Measurements from ENCODE around the gene SUPT4H1. TPM values are rescaled to one million over a fixed set of nuclear protein-coding genes. Genes with fewer than 3 reads are reported as not detected.

The SUPT4H1 gene
- total RNA-seq, 1 experiment from 2014 or later, result 100.0 TPM

DNA sequence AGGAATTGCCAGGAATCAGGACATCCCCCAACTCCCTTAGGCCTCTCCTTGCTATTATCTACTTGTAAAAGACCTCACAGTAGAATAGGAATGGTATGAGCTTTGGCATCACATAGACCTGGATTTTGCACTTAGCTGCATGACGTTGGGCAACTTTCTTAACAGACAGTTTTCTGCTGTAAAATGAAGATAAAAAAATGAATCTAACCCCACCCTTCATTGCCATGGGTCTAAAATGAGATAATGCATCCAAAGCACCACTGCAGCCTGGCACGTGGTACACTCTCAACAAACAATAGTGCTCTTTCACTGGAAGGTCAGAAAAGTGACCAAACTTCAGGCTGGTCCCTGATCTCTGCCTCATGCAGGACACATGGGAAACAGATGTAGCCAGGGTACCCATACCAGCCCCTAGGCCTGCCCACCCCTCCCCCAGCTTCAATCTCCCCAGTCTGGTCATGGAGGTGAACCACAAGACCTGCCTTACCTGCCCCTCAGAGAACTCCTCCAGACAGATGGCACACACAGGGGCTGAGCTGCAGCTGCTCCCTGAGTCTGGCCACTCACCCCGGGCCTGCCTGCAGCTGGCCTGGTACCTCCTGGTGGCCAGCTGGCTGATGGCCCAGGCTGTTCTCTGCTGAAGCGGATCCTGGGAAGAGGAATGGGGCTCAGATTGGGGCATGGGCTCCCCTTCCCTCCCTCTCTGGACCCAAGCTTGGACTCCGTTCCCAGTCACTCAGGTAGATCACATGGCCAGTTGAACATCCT lies 8.5 kb upstream of the SUPT4H1 start:
- POLR2A ChIA-PET (ENCODE audit: unreplicated experiment), result interaction anchor here (0.6 kb wide), 1 partner anchor 56 kb away, joined by 3 read pairs; no protein-coding TSS in a partner anchor
- Histone ChIP-seq H3K4me1 (ENCODE audit: insufficient read depth, low read length) (no peaks in the 10 kb centered on the region), H3K27me3 (ENCODE audit: low read length) (no peaks in the 10 kb centered on the region), H3K27ac (ENCODE audit: low read length) (no peak overlapping the region), H4K20me1 (ENCODE audit: low read length) (no peaks in the 10 kb centered on the region), H2AFZ (ENCODE audit: low read length) (no peak overlapping the region), H3K9me3 (ENCODE audit: low read length) (no peaks in the 10 kb centered on the region), H3K4me2 (ENCODE audit: low read length) (no peak overlapping the region), H3K9ac (ENCODE audit: low read length) (no peak overlapping the region), H3K36me3 (ENCODE audit: low read depth, low read length) (no peaks in the 10 kb centered on the region), H3K4me3 (ENCODE audit: low read length) (no peak overlapping the region), H3K9me2 (replicated peaks; ENCODE audit: low read length) (no peaks in the 10 kb centered on the region), H3K79me2 (ENCODE audit: low read length) (no peaks in the 10 kb centered on the region), H3F3A (ENCODE audit: low read length, unreplicated experiment) (no peaks in the 10 kb centered on the region)
- DNase-seq (no peak), ATAC-seq (no peak)
- intact Hi-C loops (cut with micrococcal nuclease), result no loop called here
- TF ChIP-seq EZH2 (IDR thresholded peaks at IDR 0.05; ENCODE audit: low read length, unreplicated experiment), result no peak
- TF ChIP-seq, protein P1, sequence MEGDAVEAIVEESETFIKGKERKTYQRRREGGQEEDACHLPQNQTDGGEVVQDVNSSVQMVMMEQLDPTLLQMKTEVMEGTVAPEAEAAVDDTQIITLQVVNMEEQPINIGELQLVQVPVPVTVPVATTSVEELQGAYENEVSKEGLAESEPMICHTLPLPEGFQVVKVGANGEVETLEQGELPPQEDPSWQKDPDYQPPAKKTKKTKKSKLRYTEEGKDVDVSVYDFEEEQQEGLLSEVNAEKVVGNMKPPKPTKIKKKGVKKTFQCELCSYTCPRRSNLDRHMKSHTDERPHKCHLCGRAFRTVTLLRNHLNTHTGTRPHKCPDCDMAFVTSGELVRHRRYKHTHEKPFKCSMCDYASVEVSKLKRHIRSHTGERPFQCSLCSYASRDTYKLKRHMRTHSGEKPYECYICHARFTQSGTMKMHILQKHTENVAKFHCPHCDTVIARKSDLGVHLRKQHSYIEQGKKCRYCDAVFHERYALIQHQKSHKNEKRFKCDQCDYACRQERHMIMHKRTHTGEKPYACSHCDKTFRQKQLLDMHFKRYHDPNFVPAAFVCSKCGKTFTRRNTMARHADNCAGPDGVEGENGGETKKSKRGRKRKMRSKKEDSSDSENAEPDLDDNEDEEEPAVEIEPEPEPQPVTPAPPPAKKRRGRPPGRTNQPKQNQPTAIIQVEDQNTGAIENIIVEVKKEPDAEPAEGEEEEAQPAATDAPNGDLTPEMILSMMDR (conservative IDR thresholded peaks at IDR 0.05; ENCODE audit: low read depth, low read length), result no peak
- no peak for TF ChIP-seq EZH2phosphoT487 (IDR thresholded peaks at IDR 0.05; ENCODE audit: borderline replicate concordance, low read length)
- CTCF ChIA-PET, result no interaction called here
- no TSS peak for BruUV-seq (replicated peaks)

GRCh38 chr17:58358408-58359172 lies 6.6 kb upstream of the SUPT4H1 start:
- intact Hi-C loops (cut with micrococcal nuclease), result loop anchor here (10.0 kb wide), 1 partner anchor 156 kb away; the partner anchor contains the start of gene MTMR4
- Histone ChIP-seq H3K27me3 (ENCODE audit: low read length) (no peaks in the 10 kb centered on the region), H3K4me2 (ENCODE audit: low read length) (no peak overlapping the region), H3K36me3 (ENCODE audit: low read depth, low read length) (no peaks in the 10 kb centered on the region), H3F3A (ENCODE audit: low read length, unreplicated experiment) (no peaks in the 10 kb centered on the region), H3K27ac (ENCODE audit: low read length) (no peak overlapping the region), H4K20me1 (ENCODE audit: low read length) (no peaks in the 10 kb centered on the region), H2AFZ (ENCODE audit: low read length) (no peak overlapping the region), H3K4me3 (ENCODE audit: low read length) (no peak overlapping the region), H3K4me1 (ENCODE audit: insufficient read depth, low read length) (no peaks in the 10 kb centered on the region), H3K9ac (ENCODE audit: low read length) (no peak overlapping the region), H3K9me3 (ENCODE audit: low read length) (no peaks in the 10 kb centered on the region), H3K79me2 (ENCODE audit: low read length) (no peaks in the 10 kb centered on the region), H3K9me2 (replicated peaks; ENCODE audit: low read length) (no peaks in the 10 kb centered on the region)
- ATAC-seq, result no peak
- DNase-seq, result no peak
- CTCF ChIA-PET, result no interaction called here
- POLR2A ChIA-PET (ENCODE audit: unreplicated experiment), result no interaction called here
- BruUV-seq (replicated peaks), result no TSS peak
- TF ChIP-seq EZH2 (IDR thresholded peaks at IDR 0.05; ENCODE audit: low read length, unreplicated experiment) (no peak), EZH2phosphoT487 (IDR thresholded peaks at IDR 0.05; ENCODE audit: borderline replicate concordance, low read length) (no peak)
- TF ChIP-seq, protein P1 (conservative IDR thresholded peaks at IDR 0.05; ENCODE audit: low read depth, low read length), result no peak

Data from PC-3 (cell line).